NOMO-1 (cell line): ENCODE data around the gene TNNI2.
A peak's percentile ranks its signal among the peaks of the same experiment; 100 is the strongest.
"Not testable (repeated sequence)": the region's sequence is repeated elsewhere in the genome, so short reads cannot be mapped to it uniquely, and the experiment has no call there.

Experiments
- DNase-seq, 2 experiments: peaks; one replicate each; lab custom pipeline; 2025; ENCODE audit not compliant: unreplicated experiment in 2 of 2; lab: John Stamatoyannopoulos, UW

The TNNI2 gene

GRCh38 chr11:1838426-1839144 is at the start of gene TNNI2:
Gene TNNI2 (plus strand): TSS chr11:1838981. CDS start chr11:1839697, 716 bp downstream.
- no peak for DNase-seq

- no peak for DNase-seq
These were observed 46.9 kb upstream of the TNNI2 start for GRCh38 chr11:1791912-1792311.

- peak; percentile 41 to 60 for DNase-seq
These were observed 46.3 kb upstream of the TNNI2 start for GRCh38 chr11:1792461-1792860.

- DNase-seq: no peak
These were observed 45.7 kb upstream of the TNNI2 start for GRCh38 chr11:1793081-1793480.

- DNase-seq: no peak
These were observed 42.3 kb upstream of the TNNI2 start for GRCh38 chr11:1796413-1797011.

- no peak for DNase-seq
These were observed 41.2 kb upstream of the TNNI2 start for GRCh38 chr11:1797391-1798125.

GRCh38 chr11:1803246-1803645 is 35.5 kb upstream of the TNNI2 start:
- no peak for DNase-seq

GRCh38 chr11:1803835-1804519 is 34.8 kb upstream of the TNNI2 start:
- DNase-seq: not testable (repeated sequence)

- no peak for DNase-seq
These were observed 33.3 kb upstream of the TNNI2 start for GRCh38 chr11:1805525-1805924.

GRCh38 chr11:1807264-1807995 is 31.4 kb upstream of the TNNI2 start:
- no peak for DNase-seq

- peak; percentile 77 to 83 for DNase-seq
These were observed 28.0 kb upstream of the TNNI2 start for GRCh38 chr11:1810761-1811160.

GRCh38 chr11:1812274-1812673 is 26.5 kb upstream of the TNNI2 start:
- no peak for DNase-seq

GRCh38 chr11:1812801-1813200 is 26.0 kb upstream of the TNNI2 start:
- DNase-seq: no peak

GRCh38 chr11:1813356-1813755 is 25.4 kb upstream of the TNNI2 start:
- DNase-seq: not testable (repeated sequence)

- no peak for DNase-seq
These were observed 24.1 kb upstream of the TNNI2 start for GRCh38 chr11:1814691-1815090.

GRCh38 chr11:1815311-1815710 is 23.5 kb upstream of the TNNI2 start:
- DNase-seq: no peak

- no peak for DNase-seq
These were observed 23.0 kb upstream of the TNNI2 start for GRCh38 chr11:1815751-1816150.

GRCh38 chr11:1817000-1817399 is 21.8 kb upstream of the TNNI2 start:
- DNase-seq: no peak

- DNase-seq: no peak
These were observed 21.3 kb upstream of the TNNI2 start for GRCh38 chr11:1817511-1817910.

- no peak for DNase-seq
These were observed 19.7 kb upstream of the TNNI2 start for GRCh38 chr11:1819074-1819473.
